ENCODE data around the gene MBP.
A peak's percentile ranks its signal among the peaks of the same experiment; 100 is the strongest.

Gene MBP

DNA sequence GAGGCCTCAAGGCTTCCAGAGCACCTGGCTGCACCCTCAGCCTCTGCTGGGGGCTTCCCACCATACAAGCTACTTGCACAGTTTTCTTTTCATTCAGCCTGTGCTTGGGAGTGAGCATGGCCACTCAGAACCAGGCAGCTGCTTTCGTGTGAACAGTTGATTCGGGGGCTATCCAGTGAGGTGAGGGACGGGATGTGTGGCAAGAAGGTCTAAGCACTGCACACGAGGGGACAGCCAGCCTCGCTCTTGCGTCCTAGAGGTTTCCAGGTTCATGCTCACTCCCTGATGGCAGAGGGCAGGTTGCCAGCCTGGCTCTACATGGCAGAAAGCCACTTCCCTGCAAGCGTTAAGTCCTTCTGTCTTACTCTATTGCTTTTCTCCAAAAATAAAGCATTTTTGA lies 146.2 kb downstream of the MBP start:
- DNase-seq (ENCODE audit: low read depth in 2 of 2): no peak

DNA sequence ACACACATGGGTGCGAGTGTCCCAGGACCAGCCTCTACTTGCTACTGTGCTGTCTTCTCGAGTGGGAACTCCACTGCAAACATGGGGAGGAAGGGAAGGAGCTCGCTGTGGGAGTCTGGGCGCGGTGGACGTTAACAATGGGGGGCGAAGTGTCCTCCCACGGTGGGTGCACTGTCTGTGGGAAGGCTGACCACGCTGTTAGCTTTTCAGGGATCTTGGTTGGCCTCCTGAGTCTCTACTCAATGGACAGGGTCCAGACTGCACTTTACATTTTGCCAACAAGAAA lies 146.7 kb downstream of the MBP start:
- no peak for DNase-seq (ENCODE audit: low read depth in 2 of 2)

DNA sequence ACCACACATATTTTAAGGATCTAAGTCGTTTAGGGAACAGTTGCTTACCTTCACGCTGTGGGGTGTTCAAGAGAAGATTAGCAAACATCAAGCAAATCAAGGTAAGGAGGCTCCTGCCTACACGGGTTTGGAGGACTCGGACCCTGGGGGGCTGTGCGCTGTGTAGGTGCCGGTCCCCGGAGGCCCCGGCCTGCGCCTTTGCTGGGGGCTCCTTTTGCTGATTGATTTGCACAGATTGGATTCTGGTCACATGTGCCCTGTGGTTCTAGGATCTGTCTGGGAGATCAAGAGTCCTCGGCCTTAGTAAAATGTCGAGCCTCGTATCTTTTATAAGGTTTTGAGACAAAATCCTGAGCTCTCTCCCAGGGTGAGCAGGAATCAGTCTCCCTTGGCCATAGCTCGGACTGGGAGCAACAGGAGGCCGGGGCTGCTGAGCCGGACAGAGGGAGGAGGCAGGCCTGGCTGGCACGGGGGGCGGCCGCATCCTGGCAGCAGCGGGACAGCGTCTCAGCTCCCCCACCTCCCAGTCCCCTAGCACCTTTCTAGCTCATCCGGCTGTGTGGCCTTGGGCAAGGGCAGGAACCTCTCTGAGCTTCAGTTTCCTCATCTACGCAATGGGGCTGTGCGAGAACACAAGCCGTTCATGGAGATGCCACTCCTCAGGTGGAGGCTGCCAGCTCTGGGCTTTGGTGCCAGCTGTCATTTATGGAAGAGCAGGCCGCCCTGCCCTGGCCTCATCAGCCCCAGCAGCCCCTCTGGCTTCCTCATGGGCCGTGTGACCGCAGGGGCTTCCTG lies 147.2 kb downstream of the MBP start:
- no peak for DNase-seq (ENCODE audit: low read depth in 2 of 2)

DNA sequence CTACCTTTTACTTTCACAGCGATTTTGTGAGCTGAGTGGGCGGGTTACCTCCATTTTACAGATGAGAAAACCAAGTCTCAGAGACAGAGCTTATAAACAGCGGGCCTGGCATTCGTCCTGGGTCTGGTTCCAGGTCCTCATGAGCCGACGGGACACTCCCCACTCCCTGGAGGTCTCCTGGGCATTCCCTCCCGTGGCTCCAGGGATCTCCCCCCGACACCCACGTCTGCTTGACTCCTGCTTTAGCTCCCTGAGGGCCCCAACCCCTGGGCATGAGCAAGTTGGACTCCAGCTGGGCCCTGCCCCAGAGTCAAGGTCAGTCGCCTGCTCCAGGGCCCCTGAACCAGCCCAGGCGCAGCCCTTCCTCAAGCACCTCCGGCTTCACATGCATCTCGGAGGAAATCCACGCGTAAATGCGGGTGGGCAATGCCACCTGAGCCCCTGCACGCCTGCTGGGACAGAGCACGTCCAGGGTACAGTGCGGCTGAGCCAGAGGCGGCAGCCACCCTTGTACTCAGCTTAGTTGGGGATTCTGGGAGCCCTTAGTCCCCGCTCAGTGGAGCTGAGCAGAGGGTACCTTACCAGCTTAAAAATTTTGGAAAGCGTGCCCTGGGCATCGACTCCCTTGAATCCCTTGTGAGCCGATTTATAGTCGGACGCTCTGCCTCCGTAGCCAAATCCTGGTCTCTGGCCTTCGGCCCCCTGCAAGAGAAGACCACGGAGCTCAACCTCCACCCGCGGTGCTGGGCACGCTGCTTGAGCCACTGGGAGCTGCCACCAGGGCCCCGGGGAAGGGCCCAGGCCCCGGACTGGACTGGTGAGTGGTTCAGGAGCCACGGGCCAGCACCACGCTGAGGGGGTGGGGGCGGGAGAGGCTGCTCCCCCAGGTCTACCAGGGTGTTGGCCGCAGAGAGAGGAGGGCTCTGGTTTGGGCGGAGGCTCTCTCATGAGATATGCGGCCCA lies 148.1 kb downstream of the MBP start:
- no peak for DNase-seq (ENCODE audit: low read depth in 2 of 2)

DNA sequence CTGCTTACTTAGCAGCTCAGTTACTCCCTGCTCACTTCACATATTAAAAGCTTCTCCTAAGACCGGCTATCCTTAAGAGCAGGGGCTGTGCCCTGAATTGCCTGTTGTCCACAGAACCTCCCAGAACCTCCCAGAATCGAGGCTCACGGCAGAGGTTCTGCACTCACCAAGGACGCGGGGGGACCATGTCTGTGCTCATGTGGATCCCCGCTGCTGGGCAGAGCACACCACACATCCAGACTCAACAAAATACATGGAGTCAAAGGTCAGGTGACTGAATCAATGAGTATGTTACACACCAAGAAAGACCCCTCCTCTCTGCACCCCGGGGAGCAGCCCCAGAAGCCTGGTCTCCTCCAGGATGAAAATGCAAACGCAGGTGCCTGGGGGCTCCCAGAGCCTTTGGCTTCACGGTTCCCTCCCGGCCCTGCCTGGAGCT lies 149.0 kb downstream of the MBP start:
- DNase-seq (ENCODE audit: low read depth in 2 of 2): no peak

DNA sequence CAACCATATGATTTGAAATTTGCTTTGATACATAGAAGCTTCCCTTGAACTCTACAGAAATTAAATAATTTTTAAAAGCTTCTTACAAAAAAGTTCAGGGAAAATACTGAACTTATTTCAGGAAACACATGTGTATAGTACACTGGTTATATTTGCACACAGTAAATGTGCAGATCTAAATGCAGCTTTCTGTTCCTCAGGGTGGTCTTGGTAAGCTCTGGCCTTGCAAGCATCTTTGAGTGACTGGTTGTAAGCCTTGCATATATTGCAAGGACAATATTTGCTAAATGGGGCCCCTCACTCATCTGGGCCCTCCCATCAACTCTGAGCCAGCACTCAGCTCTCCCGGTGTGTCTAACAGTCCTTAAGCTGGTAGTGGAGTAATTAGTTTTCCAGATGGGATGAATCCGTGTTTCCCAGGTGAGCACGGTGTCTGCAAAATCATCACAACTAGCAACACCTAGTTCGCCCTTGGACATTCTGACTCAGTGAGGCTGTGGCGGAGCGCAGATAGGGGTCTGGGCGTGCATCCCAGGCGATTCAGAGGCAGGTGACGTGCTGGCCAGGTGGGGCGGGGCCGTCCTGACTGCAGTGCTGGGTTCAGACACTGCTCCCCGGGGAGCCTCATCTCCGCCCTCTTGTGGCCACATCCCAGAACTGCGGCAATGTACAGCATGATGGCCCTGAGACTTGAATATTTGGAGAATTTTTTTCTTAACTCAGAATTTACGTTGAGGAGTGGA lies 149.6 kb downstream of the MBP start:
- peak; percentile 58 to 78 for DNase-seq (ENCODE audit: low read depth in 2 of 2)

DNA sequence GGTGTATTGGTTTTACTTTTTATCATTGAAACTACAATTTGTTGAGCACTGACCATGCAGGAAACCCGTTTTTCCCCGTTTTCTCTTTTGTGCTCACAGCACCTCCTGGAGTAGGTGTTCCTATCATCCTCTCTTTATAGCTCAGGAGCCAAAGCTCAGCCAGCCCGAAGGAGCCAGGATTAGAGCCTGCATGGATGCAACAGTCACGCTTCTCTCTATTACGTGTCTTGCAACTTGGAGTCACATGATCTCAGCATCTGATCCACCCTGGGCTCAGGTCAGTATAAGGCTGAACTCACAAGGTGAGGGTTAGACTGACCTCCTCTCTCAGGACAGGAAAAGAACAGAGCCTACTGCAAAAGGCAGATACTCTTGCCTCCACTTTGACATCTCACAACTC lies 150.5 kb downstream of the MBP start:
- DNase-seq (ENCODE audit: low read depth in 2 of 2): no peak

DNA sequence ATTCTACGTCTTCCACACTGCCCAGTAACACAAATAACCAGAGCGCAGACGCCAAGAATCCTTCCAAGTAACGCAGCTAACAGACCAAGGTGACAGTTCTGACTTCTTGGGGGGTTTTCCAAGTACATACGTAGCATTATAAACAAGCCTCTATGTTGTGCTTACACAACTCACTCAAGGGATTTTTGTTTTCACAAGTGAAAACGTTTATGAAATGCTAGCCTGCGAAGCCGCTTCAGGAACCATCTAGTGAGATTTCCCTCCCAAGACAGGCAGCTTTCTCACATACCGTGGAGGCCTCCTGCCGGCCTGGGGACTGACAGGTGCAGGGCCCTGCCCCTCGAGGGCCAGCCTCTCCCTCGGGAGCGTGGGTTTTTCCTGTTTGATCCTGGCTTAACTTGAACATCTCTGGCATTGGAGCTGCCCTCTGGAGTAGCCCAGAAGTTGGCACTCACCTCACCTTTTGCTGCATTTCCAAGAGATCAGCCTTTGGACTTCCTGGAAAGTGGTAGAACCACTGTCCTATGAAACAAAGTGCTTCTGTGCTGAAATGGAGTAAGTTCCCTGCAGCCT lies 151.1 kb downstream of the MBP start:
- no peak for DNase-seq (ENCODE audit: low read depth in 2 of 2)

DNA sequence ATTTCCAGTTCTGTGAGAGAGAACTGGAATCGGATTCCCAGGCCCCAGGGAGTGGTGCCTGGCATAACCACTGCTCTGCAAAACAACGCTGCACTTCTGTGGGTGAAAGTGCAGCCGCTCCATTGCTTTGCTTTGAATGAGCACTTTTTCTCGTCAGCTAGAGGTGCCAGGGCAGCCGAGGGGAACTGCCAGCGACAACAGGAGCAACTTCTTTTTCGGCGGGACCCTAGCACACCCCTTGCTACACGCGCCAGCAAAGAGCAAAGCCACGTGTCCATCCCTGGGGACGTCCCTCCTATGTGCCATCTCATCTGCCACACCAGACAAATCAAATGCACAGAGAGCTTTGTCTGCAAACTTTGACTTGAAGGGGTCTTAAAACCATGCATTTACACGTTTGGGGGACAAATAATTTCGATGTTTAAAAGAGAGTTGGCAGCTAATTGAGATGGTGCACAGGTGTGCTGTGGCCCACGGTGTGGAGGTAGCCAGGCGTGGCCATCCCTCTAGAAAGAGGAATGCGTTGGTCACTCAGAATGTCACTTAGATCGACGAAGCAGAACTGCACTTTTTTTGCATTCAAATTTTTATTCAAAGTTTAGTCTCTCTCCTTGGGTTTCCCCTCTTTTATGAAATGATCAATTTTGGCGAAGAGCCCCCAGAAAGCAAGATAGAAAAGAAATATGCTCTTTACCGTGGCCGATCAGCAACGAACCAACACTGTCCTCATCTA lies 151.8 kb downstream of the MBP start:
- DNase-seq (ENCODE audit: low read depth in 2 of 2): no peak

DNA sequence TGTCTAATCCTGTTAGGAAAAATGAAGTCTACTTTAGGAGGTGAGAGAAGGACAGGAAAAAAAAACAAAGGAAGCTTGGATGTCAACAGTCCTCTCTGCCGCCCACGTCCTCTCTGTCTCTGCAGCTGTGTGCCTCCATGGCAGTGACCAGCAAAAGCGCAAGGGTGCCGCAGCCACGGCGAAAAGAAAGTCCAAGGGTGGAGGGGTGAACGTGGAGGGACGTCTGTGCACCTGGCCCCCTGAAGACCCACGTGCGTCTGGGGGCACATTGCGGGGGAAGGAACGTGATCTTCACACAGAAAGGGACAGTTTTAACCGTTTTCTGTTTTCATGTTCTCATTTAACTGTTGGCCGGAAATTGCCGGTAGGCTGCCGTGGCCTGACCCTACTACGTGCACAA lies 152.7 kb downstream of the MBP start:
- no peak for DNase-seq (ENCODE audit: low read depth in 2 of 2)

DNA sequence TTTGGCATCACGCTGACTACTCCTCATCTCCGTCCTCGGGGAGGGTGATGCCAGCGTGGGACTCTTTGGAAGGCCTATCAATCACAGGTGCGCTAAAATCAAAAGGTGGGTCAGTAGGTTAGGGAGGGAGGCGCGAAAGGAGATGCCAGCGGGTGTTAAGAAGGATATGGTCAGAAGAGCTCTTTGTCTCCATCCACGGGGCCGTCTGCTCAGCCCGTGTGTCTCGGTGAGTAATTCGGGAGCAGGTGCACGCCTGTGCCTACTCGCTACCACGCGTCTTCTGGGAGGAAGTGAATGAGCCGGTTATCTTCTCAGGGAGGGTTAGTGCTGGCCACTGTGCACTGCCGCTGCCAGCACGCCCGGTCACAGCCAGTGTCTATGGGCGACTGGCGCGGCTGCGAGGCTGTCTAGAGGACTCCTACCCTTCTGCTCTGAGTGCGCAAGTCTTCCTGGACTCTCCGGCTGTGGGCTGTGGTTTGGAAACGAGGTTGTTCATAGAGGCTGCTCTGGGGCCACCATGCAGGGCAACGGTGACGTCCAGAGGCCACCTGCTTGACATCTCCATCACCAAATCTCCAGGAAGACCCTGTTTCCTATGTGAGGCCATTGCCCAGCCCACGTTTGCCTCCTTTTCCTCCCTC lies 153.4 kb downstream of the MBP start:
- DNase-seq (ENCODE audit: low read depth in 2 of 2): no peak

DNA sequence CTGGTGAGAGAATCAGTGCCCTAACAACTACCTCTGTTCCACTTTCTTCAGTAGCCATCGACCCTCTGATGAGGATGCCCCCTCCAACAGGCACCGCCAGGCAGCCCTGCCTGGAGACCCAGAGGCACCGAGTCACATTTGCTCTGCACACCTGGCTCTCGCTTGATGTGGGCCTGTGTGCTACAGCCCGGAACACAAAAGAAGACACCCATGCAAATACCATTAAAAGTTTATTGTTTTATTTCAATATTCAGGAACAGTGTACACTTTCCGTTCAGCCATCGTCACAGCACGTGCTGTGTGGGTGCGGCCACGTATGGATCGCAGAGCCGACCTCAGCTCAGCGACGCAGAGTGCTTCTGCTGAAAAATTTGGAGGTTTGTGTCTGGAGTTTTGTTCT lies 154.0 kb downstream of the MBP start:
- DNase-seq (ENCODE audit: low read depth in 2 of 2): no peak

DNA sequence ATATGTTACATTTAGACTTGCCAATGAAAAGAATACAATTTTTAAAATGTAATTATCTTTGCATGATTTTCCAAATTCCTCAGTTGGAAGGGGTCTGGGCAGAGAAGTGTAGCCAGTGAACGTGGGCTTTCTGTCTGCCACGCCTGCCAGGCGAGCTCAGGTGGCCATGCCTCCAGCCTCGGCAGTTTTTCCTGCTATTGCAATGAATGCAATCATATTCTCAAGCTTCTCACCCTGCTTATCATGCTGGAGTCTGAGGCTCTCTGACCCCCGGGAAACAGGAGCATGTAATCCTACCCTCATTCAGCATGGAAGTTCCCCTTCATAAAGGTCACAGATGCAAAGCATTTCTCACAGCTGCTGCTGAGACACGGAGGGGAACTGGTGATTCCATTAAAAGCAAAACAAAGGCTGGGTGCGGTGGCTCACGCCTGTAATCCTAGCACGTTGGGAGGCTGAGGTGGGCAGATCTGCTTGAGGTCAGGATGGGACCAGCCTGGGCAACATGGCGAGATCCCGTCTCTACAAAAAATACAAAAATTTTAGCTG lies 154.8 kb downstream of the MBP start:
- no peak for DNase-seq (ENCODE audit: low read depth in 2 of 2)

DNA sequence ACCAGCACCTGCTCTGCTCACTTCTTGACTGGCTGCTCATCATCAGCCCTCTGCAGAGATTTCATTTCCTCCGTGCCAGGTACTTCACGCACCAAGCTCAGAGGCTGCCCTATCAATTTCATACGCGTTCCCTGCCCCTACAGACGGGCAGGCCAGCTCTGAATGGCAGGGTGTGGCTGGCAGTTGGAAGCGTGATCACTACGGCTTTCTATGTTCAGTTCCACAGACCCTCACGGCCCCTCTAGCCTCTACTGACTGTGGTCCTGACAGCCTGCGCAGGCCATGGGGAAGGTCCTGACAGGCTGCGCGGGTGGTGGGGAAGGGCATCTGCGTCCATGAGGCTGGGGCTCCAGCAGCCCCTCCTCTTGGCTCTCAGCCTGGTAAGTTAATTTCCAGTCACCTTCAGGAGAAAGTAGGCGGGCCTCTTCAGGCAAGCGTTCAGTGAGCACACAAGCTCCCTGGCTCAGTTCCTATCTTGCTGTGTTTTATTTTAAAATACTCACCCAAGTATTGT lies 155.4 kb downstream of the MBP start:
- no peak for DNase-seq (ENCODE audit: low read depth in 2 of 2)

DNA sequence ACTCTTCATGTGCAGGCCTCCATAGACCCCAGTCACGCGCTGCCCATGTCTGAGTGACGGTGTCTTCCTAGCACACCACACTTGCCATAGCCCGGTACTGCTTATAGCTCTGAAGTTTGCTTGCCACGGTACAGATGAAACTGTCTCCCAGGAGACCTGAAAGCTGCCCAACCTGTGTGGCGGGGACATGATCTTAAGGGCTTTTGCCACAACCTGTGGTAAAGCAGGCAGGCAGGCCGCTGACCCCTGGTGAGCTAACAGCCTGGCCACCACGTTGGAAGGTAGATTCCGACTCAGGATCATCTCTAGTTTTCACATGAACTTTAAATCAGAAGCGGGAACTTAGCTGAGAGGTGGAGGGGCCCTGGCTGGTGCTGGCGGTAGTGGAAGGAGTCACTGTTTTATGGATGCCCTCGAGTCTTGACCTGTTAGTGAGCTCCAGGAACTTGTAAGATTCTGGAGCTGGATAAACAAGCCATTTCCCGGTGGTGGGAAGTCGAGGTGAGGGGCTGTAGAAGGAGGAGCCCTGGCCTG lies 156.9 kb downstream of the MBP start:
- no peak for DNase-seq (ENCODE audit: low read depth in 2 of 2)

DNA sequence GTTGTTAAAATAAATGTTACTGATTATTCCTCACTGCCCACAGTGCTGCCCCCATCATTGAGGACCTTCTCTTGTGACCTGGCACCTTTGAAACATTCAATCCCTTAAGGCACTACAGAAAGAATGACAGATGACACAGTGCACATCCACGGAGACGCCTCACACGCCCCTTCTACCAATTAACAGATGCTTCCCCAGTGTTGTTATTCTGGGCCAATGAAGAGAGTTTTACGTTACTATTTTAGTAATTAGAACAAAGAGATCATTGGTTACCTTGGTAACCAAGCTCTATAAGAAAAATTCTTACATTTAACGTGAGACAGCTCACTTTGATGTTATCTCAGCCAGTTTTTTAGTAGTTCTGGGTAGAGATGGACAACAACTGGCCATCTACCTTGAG lies 158.2 kb downstream of the MBP start:
- DNase-seq (ENCODE audit: low read depth in 2 of 2): no peak

DNA sequence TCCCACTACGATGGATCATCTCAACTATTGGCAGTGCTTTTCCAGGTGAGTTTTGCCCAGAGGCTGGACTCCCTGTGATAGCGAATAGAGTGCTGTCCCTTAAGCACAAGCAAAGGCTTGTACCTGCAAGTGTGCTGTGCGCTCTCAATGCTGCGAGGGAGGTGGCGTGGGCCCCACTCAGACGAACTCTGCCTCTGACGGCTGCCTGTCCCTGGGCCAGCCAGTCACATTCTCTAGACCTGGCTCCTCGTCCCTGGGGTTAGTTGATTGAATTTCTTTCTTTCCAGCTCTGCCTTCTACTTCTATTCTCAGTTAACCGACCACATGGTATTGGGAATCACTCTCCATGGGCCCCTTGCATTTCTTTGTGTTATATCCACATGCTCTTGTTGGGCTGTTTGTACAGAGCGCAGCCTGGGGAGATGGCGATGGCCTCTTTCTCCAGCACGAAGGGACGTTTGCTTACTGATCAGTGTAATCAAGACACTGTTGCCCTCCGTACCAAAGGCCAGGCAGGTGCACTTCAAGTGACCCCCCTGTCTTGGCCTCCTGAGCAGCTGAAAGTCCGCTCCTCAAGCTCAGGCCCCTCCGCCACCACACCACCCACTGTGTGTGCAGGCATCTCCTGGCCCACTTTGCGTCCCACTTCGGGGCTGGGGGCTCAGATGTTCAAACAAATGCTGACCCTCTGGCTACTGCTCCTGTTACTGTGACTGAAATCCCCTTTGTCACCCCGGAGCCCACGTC lies 158.9 kb downstream of the MBP start:
- no peak for DNase-seq (ENCODE audit: low read depth in 2 of 2)

DNA sequence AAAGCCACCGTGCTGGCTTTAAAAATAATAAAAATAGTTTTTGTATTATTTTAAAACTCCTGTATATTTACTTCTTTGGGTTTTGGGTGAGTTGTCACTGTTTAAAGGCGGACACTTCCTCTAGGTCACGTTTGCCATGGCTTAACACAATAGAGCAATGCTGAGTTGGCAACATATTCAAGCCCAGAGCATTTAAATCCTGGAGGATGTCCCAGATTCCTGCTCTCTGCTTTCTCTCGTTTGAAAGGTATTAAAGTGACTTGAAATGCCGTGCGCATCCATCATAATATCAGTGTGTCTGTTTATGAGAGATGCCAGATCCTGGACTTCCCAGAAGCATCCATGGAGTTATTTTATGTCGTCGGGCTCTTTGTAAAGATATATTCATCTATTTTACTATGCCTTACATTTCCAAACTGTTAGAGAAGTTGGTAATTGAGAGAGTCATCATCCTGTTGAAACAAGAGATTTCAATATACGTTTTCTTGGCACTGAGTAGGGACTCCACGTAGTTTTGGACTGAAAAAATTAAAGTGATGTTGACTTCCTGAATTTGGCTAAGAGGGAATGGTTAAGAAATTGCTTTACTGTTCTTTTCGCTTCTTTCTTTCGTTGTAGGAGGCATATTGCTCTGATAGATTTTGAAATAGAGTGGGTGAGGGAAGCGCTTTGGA lies 159.6 kb downstream of the MBP start:
- no peak for DNase-seq (ENCODE audit: low read depth in 2 of 2)

DNA sequence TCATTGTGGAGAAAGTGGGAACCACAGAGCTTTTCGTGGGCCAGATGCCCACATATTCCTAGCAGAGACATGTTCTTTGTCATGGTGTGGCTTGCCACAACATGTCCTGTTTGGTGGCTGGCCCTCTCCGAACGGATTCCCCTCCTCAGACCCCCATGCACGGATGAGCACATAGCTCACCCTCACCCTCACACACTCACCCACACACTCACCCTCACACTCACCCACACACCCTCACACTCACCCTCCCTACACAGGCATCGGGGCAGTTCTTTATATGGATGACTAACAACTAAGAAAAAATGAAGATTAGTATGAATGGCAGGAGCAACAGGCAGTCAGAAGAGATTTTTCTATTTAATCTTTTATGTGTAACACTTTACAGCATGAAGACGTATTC lies 160.3 kb downstream of the MBP start:
- DNase-seq (ENCODE audit: low read depth in 2 of 2): no peak

Data from stimulated activated CD4-positive, alpha-beta T cell treated with anti-CD3 and anti-CD28 coated beads, Interleukin-1b, Interleukin-23, amount 100 ng/mL, for 1 hour (primary cell).